Lower lobe of right lung (tissue), 2 donors: ENCODE measurements around the gene ARAP2. TPM values are rescaled to one million over a fixed set of nuclear protein-coding genes. Genes with fewer than 3 reads are reported as not detected.

Experiments
- ATAC-seq, 2 donors: fragments of 200-7000 bp; cut with Tn5 transposase; one replicate each; pipeline ENCODE4 v1.9.1; 2020 to 2022; ENCODE audit warnings: mild to moderate bottlenecking in 2 of 2, moderate library complexity in 2 of 2
- DNase-seq: peaks from one replicate; pipeline ENCODE4 v3.0.0-alpha.2; 2020
- H3K27ac ChIP-seq: fragments of 200-600 bp; one replicate; pipeline ENCODE4 v1.8.0; 2022
- H3K27me3 ChIP-seq: fragments of 200-600 bp; one replicate; pipeline ENCODE4 v1.8.0; 2022; ENCODE audit warnings: low read depth
- H3K36me3 ChIP-seq: fragments of 200-600 bp; one replicate; pipeline ENCODE4 v1.8.0; 2022; ENCODE audit warnings: mild to moderate bottlenecking
- H3K4me1 ChIP-seq: fragments of 200-600 bp; one replicate; pipeline ENCODE4 v1.8.0; 2022
- H3K4me3 ChIP-seq: fragments of 200-600 bp; one replicate; pipeline ENCODE4 v1.8.0; 2022; ENCODE audit warnings: mild to moderate bottlenecking
- H3K9me3 ChIP-seq: fragments of 200-600 bp; one replicate; pipeline ENCODE4 v1.8.0; 2022
- CTCF ChIP-seq: fragments of 200-600 bp; IDR thresholded peaks from one replicate; pipeline ENCODE4 v1.8.0; 2022; ENCODE audit warnings: antibody characterized with exemption, mild to moderate bottlenecking
- intact Hi-C: fragments of 100-400 bp; cut with DNase I; formaldehyde crosslinking; loops from one replicate; pipeline ENCODE4 v1.11.0; 2022
- total RNA-seq: library from RNA; stranded (reverse); fragmentation: NEBNext Ultra II Directional; extraction: Animal tissue kit (Norgen Biotek cat#: 25700); gene quantifications from one replicate; pipeline ENCODE4 v1.2.1, GENCODE V29; 2021
- donor health status: DM: no; HTN: yes; CAD: no; lungs with severe emphysema.

Gene ARAP2
- total RNA-seq, 1 donor from 2014 or later: 74.5 TPM

GRCh38 chr4:36255577-36255976, 11.3 kb upstream of the ARAP2 start:
- Histone ChIP-seq H3K9me3 (no peaks in the 10 kb centered on the region), H3K4me3 (no peak overlapping the region), H3K27ac (no peak overlapping the region), H3K36me3 (no peaks in the 10 kb centered on the region), H3K27me3 (no peaks in the 10 kb centered on the region), H3K4me1 (peaks cover 8% of the 10 kb centered on the region)
- no peak for TF ChIP-seq CTCF
- no peak for DNase-seq
- intact Hi-C loops: no loop called here
- ATAC-seq: peak; percentile 76 to 78

- Histone ChIP-seq H3K27me3 (no peaks in the 10 kb centered on the region), H3K4me3 (no peak overlapping the region), H3K27ac (no peak overlapping the region), H3K9me3 (no peaks in the 10 kb centered on the region), H3K4me1 (peaks cover 8% of the 10 kb centered on the region), H3K36me3 (no peaks in the 10 kb centered on the region)
- DNase-seq (no peak), ATAC-seq (no peak)
- intact Hi-C loops: no loop called here
- TF ChIP-seq CTCF: no peak
These were observed 10.1 kb upstream of the ARAP2 start for GRCh38 chr4:36254371-36254770.

GRCh38 chr4:36251983-36252382, 7.7 kb upstream of the ARAP2 start:
- no peak for DNase-seq
- intact Hi-C loops: no loop called here
- no peak for TF ChIP-seq CTCF
- no peaks in the 10 kb centered on the region for H3K27me3 ChIP-seq
- no peaks in the 10 kb centered on the region for H3K36me3 ChIP-seq
- no peak for ATAC-seq
- H3K4me3 ChIP-seq: no peak overlapping the region
- no peaks in the 10 kb centered on the region for H3K9me3 ChIP-seq
- H3K27ac ChIP-seq: no peak overlapping the region
- peaks cover 8% of the 10 kb centered on the region for H3K4me1 ChIP-seq

GRCh38 chr4:36249610-36250009, 5.3 kb upstream of the ARAP2 start:
- no peaks in the 10 kb centered on the region for H3K27me3 ChIP-seq
- TF ChIP-seq CTCF: no peak
- H3K27ac ChIP-seq: no peak overlapping the region
- no peaks in the 10 kb centered on the region for H3K9me3 ChIP-seq
- no peaks in the 10 kb centered on the region for H3K4me1 ChIP-seq
- no peaks in the 10 kb centered on the region for H3K36me3 ChIP-seq
- no peak overlapping the region for H3K4me3 ChIP-seq
- DNase-seq: no peak
- intact Hi-C loops: no loop called here
- ATAC-seq: no peak

- peak; percentile 79 to 81 for ATAC-seq
- Histone ChIP-seq H3K4me3 (peak overlapping the region; percentile 70), H3K4me1 (peaks cover 24% of the 10 kb centered on the region), H3K9me3 (no peaks in the 10 kb centered on the region), H3K27me3 (no peaks in the 10 kb centered on the region), H3K27ac (peak overlapping the region; percentile 89), H3K36me3 (no peaks in the 10 kb centered on the region)
- peak; percentile 74 for DNase-seq
- no peak for TF ChIP-seq CTCF
- intact Hi-C loops: no loop called here
These were observed 708 bp downstream of the ARAP2 start for GRCh38 chr4:36243355-36244256.
